GM12878 (cell line): ENCODE results near the gene ABHD2. TPM values are rescaled to one million over a fixed set of nuclear protein-coding genes. Genes with fewer than 3 reads are reported as not detected.

Experiments
- ATAC-seq: fragments of 200-7000 bp; cut with Tn5 transposase; 3 replicates; pipeline ENCODE4 v1.9.1; 2020; ENCODE audit warnings: mild to moderate bottlenecking, moderate library complexity
- BruUV-seq: library from RNA; stranded (reverse); fragments of 400-500 nt; replicated peaks from 2 replicates; lab custom pipeline; 2021; lab: Mats Ljungman, UMichigan
- CTCF ChIA-PET: fragments of 300-600 bp; sonication (Branson Sonifier 250); formaldehyde crosslinking; extraction: SDS; loops from one replicate; lab custom pipeline; 2021; ENCODE audit warnings: inconsistent platforms; lab: Yijun Ruan, JAX
- POLR2A ChIA-PET: fragments of 350-600 bp; formaldehyde crosslinking; extraction: SDS; loops from one replicate; lab custom pipeline; 2021; ENCODE audit warnings: inconsistent platforms; lab: Charles Lee
- RAD21 ChIA-PET: fragments of 300-600 bp; sonication (Branson Sonifier 250); formaldehyde crosslinking; loops from one replicate; lab custom pipeline; 2023; ENCODE audit warnings: antibody characterized with exemption; ENCODE audit not compliant: unreplicated experiment; lab: Charles Lee
- SMC1A ChIA-PET: fragments of 300-600 bp; sonication (Branson Sonifier 250); formaldehyde crosslinking; loops from one replicate; lab custom pipeline; 2023; ENCODE audit not compliant: unreplicated experiment, uncharacterized antibody; lab: Charles Lee
- DNase-seq: peaks from one replicate; pipeline ENCODE4 v3.0.0-alpha.2; 2011; ENCODE audit warnings: low read depth, low spot score
- FAIRE-seq: peaks from 3 replicates; lab custom pipeline; 2011; peaks lifted over from hg19 to GRCh38; lab: Jason Lieb, UNC
- H2AFZ ChIP-seq: 2 replicates; pipeline ENCODE4 v1.6.0; 2011; ENCODE audit warnings: low read depth, low read length, control low read depth; ENCODE audit not compliant: control insufficient read depth
- H3K27ac ChIP-seq: 2 replicates; pipeline ENCODE4 v1.5.1; 2011; ENCODE audit warnings: control low read depth; ENCODE audit not compliant: control insufficient read depth, insufficient read depth
- H3K27me3 ChIP-seq, 2 experiments: replicated peaks in 1 of 2; 2 replicates each; pipeline versions ENCODE4 v1.6.0 to v1.6.1; 2011; ENCODE audit warnings: low read length in 1 of 2; ENCODE audit not compliant: control insufficient read depth in 2 of 2, insufficient read depth in 2 of 2
- H3K36me3 ChIP-seq, 2 experiments: 2 replicates each; pipeline ENCODE4 v1.5.1; 2011; ENCODE audit warnings: low read length in 1 of 2; ENCODE audit not compliant: control insufficient read depth in 2 of 2, insufficient read depth in 2 of 2
- H3K4me1 ChIP-seq: 2 replicates; pipeline ENCODE4 v1.6.1; 2011; ENCODE audit warnings: mild to moderate bottlenecking, low read length, moderate library complexity, mixed read lengths; ENCODE audit not compliant: control insufficient read depth, insufficient read depth
- H3K4me2 ChIP-seq: 2 replicates; pipeline ENCODE4 v1.6.0; 2011; ENCODE audit warnings: control low read depth; ENCODE audit not compliant: control insufficient read depth, insufficient read depth
- H3K4me3 ChIP-seq: fragments of 200-600 bp; sonication (generic); 2 replicates; pipeline ENCODE4 v1.5.1; 2016
- H3K79me2 ChIP-seq: 2 replicates; pipeline ENCODE4 v1.6.0; 2011; ENCODE audit warnings: low read length; ENCODE audit not compliant: control insufficient read depth, insufficient read depth
- H3K9ac ChIP-seq: 2 replicates; pipeline ENCODE4 v1.8.0; 2011; ENCODE audit warnings: low read length, control low read depth, mixed read lengths; ENCODE audit not compliant: control insufficient read depth, insufficient read depth
- H3K9me3 ChIP-seq: replicated peaks from 3 replicates; pipeline ENCODE4 v1.5.1; 2011; ENCODE audit warnings: mild to moderate bottlenecking, low read length; ENCODE audit not compliant: control insufficient read depth, insufficient read depth
- H4K20me1 ChIP-seq: 2 replicates; pipeline ENCODE4 v1.6.0; 2011; ENCODE audit not compliant: control insufficient read depth, insufficient read depth
- CTCF ChIP-seq, 3 experiments: IDR thresholded peaks in 2 of 3; conservative IDR thresholded peaks in 1 of 3; 2 replicates each; pipeline ENCODE4 v1.5.1; 2011; ENCODE audit warnings: low read depth in 3 of 3, low read length in 3 of 3, mild to moderate bottlenecking in 3 of 3, control low read depth in 2 of 3, moderate library complexity in 2 of 3, inconsistent platforms in 1 of 3, mixed read lengths in 1 of 3; ENCODE audit not compliant: control insufficient read depth in 2 of 3, insufficient read depth in 1 of 3; ENCODE audit errors: extremely low read depth in 1 of 3
- HCFC1 ChIP-seq: fragments of 150-350 bp; IDR thresholded peaks from 2 replicates; pipeline ENCODE4 v1.6.1; 2014; ENCODE audit warnings: low read length
- MAX ChIP-seq: IDR thresholded peaks from 2 replicates; pipeline ENCODE4 v1.6.1; 2012; ENCODE audit warnings: low read depth, low read length, improper control_type of control experiment
- NFXL1 ChIP-seq: fragments of 450-650 bp; IDR thresholded peaks from 2 replicates; pipeline ENCODE4 v1.6.1; 2017; ENCODE audit warnings: antibody characterized with exemption, mild to moderate bottlenecking, borderline replicate concordance
- RAD21 ChIP-seq: IDR thresholded peaks from 2 replicates; pipeline ENCODE4 v1.6.1; 2011; ENCODE audit warnings: mild to moderate bottlenecking, low read depth, low read length, moderate library complexity; ENCODE audit not compliant: insufficient read depth
- RB1 ChIP-seq: fragments of 450-650 bp; formaldehyde crosslinking; IDR thresholded peaks from 2 replicates; pipeline ENCODE4 v1.6.1; 2017; ENCODE audit warnings: mild to moderate bottlenecking, borderline replicate concordance
- SMARCA5 ChIP-seq: fragments of 450-650 bp; IDR thresholded peaks from 2 replicates; pipeline ENCODE4 v1.6.1; 2017; ENCODE audit warnings: mild to moderate bottlenecking
- SMC3 ChIP-seq: IDR thresholded peaks from 2 replicates; pipeline ENCODE4 v1.6.1; 2011; ENCODE audit warnings: low read length, improper control_type of control experiment, borderline replicate concordance
- TCF3 ChIP-seq: IDR thresholded peaks from 2 replicates; pipeline ENCODE4 v1.6.1; 2012; ENCODE audit warnings: low read depth, mild to moderate bottlenecking, low read length, borderline replicate concordance; ENCODE audit not compliant: insufficient read depth
- WGBS: methylation state at CpG from one replicate; pipeline ENCODE4 v1.1.6; 2016; ENCODE audit warnings: low lambda C conversion rate; ENCODE audit not compliant: insufficient replicate concordance, insufficient coverage; ENCODE audit errors: missing lambda C conversion rate; 5-methylcytosine and 5-hydroxymethylcytosine counted together
- in situ Hi-C: fragments of 300-500 bp; cut with MboI; formaldehyde crosslinking; loops from 9 replicates; pipeline ENCODE4 v1.14.3; 2018; ENCODE audit warnings: mixed read lengths
- intact Hi-C: fragments of 100-400 bp; cut with micrococcal nuclease; formaldehyde crosslinking; loops from one replicate; pipeline ENCODE4 v1.14.2; 2022; ENCODE audit not compliant: unreplicated experiment
- polyA plus RNA-seq, 11 experiments: library from polyadenylated mRNA; depleted of rRNA in 4 of 11; unstranded in 6 of 11; stranded (reverse) in 5 of 11; fragments of >200 nt; fragmentation: Nextera tagmentation in 4 of 11; fragmentation: Illumina TruSeq in 1 of 11; extraction: Ambion mirVana in 4 of 11; extraction: Trizol in 1 of 11; gene quantifications; 1 replicate in 1 of 11; 2 replicates in 10 of 11; pipeline versions ENCODE4 v1.2.1 to v1.2.3, GENCODE V29; 2011 to 2016; ENCODE audit warnings: inconsistent platforms in 2 of 11, missing spikeins in 2 of 11, low read depth in 1 of 11
- total RNA-seq, 4 experiments: library from RNA; depleted of rRNA in 3 of 4; stranded (reverse); fragments of >200 nt in 3 of 4; fragmentation: Illumina TruSeq in 1 of 4; extraction: Trizol in 1 of 4; gene quantifications; 2 replicates each; pipeline versions ENCODE4 v1.2.1 to v1.2.3, GENCODE V29; 2013 to 2021

Gene ABHD2
- total and polyA plus RNA-seq, 10 of the 15 experiments (the other 5 are each of a cell fraction or from before 2014, with no cell fraction given) = 1.2 to 33.6 (median 20.4) TPM

- H4K20me1 ChIP-seq = no peaks in the 10 kb centered on the region
- no peak for DNase-seq
- TF ChIP-seq NFXL1 (no peak), SMARCA5 (0 out of 2 replicates have a peak, but pooled peaks have one; percentile 63), HCFC1 (no peak), RB1 (no peak), TCF3 (no peak), RAD21 (peak; percentile 53), MAX (no peak), SMC3 (peak; percentile 29; the same call in 1 of the 2 replicates), CTCF (IDR thresholded peaks at IDR 0.05 in 2 of 3, conservative IDR thresholded peaks at IDR 0.05 in 1 of 3; ENCODE audit: control insufficient read depth in 2 of 3, extremely low read depth in 1 of 3, insufficient read depth in 1 of 3, low read depth in 3 of 3, low read length in 3 of 3) (peak; percentile 54 to 68 (median 64))
- TF ChIP-seq, all 136 proteins: peak for 4
- 73% methylated on average over 12 of the region's 12 CpGs for WGBS
- Histone ChIP-seq H3K4me1 (peaks cover 18% of the 10 kb centered on the region), H3K4me2 (no peak overlapping the region), H2AFZ (no peak overlapping the region), H3K27ac (no peak overlapping the region), H3K9me3 (no peaks in the 10 kb centered on the region), H3K4me3 (no peak overlapping the region), H3K79me2 (no peaks in the 10 kb centered on the region), H3K9ac (no peak overlapping the region), H3K27me3 (no peaks in the 10 kb centered on the region), H3K36me3 (peaks cover 0 to 10% of the 10 kb centered on the region in 2 experiments; a peak in 3 of 4 replicates)
- RAD21 ChIA-PET = interaction anchor here (0.5 to 6.9 kb wide), 8 partner anchors 41 to 151 kb away, joined by 3 to 62 read pairs (median 5); partner anchors contain the start of gene ABHD2
- no TSS peak for BruUV-seq
- intact Hi-C loops = no loop called here
- ATAC-seq (peak; percentile 22; the same call in 1 of the 3 replicates), FAIRE-seq (no peak)
- POLR2A ChIA-PET = interaction anchor here (0.7 to 1.8 kb wide), 2 partner anchors 74 to 83 kb away, joined by 3 to 5 read pairs; partner anchors contain the start of gene ABHD2
- in situ Hi-C loops = no loop called here
- CTCF ChIA-PET = interaction anchor here (0.7 to 11.1 kb wide), 40 partner anchors 9 to 269 kb away, joined by 3 to 339 read pairs (median 4); partner anchors contain the start of gene ABHD2
- SMC1A ChIA-PET = interaction anchor here (1.0 to 4.9 kb wide), 8 partner anchors 10 to 267 kb away, joined by 3 to 61 read pairs (median 4); no protein-coding TSS in a partner anchor
These were observed 83.1 kb downstream of the ABHD2 start for GRCh38 chr15:89171136-89172072.
